GM19438 (cell line): ENCODE results near the gene KRTAP3-3.

Experiments
- ATAC-seq: cut with Tn5 transposase; IDR thresholded peaks from one replicate; pipeline ENCODE4 v1.9.1; 2021; ENCODE audit warnings: low read depth; ENCODE audit not compliant: unreplicated experiment

The KRTAP3-3 gene

DNA sequence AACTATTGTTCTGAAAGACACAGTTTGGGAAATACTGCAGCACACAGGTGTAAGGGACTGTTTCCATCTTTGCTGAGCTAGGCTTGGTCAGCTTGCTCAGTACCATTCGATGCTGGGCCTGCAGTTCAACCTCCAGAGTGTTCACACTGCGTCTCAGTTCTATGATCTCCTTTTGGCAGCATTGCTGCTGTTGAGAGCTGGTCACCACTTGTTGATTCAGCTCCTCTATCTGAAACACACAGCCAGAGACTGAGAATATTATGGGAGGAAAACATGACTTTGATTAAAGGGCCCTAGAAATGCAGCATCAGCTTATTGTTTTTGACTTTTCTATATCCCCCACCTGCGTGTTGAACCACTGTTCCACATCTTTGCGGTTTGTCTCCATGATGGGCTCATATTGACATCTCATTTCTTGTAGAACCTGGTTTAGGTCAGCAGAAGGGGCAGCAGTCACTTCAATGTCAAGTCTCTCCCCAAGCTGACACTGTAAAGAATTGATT is 31.9 kb downstream of the KRTAP3-3 start:
- ATAC-seq = no peak

DNA sequence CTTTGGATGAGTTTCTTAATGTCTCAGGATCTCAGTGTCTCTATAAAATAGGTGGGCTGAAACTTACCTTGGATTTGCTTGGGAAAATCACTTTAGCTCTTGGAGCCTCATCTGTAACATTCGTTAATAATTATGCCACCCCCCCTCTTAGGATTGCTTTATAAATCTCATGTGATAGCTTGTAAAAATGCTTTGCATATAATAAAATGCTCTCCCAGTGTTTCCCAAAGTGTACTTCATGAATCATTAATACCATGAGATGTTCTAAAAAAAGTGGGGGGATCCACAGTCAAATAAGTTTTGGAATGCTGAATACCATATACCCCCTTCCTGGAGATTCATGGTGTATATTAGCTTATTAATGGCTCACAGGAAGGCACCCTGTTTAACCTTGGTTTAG is 32.4 kb downstream of the KRTAP3-3 start:
- no peak for ATAC-seq

DNA sequence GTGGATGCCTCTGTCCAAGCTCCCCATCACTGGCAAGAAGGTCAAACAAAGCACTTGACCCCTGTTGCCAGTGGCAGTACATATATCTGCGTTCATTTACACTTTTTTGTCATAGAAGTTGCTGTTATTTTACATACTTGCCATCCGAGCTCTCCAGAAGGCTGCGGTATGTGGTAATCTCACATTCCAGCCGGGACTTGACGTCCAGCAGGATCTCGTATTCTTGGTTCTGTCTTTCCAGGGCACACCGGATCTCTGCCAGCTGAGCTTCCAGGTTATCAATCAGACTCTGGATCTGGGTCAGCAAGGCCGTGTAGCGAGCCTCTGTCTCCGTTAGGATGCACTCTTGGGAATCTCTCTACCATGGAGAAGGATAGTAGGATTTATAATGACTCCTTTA is 33.8 kb downstream of the KRTAP3-3 start:
- ATAC-seq = no peak

DNA sequence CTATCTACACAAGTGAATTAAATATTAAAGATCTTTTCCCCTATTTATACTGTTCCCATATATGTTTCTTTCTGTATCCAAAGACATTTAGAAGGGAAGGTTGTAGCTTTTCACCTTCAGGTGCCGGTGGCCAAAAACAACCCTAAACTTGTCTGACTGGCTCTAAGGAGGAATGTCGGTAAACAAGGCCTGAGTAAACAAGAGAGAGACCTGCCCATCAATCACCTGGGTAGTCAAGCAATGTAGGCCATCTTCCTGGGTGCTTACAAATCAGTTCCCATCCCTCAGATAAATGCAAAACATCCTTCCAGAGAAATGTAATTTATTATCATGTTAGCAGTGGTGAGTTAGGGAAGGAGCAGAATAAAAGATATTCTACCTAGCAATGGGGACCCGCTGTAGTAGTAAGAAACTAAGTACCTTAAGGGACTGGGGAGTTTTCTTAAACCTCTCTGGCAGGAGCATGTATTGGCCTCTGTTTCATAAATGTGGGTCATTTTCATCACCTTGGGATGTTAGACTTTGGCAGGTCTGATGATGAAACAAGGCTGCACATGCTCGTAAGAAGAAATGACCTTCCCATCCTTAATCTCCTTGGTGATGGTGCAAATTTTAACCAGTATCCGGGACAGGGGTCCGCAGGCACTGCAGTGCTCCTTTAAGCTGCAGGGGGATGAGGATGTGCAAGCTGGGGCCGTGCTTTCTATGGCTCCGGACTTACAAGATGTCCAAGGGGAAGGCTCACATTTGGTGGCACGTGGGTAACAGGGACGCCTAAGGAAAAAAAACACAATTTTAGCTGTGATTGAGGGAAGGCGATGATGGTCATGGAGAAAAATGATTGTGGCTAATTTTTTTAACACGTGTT is 35.6 kb downstream of the KRTAP3-3 start:
- no peak for ATAC-seq

DNA sequence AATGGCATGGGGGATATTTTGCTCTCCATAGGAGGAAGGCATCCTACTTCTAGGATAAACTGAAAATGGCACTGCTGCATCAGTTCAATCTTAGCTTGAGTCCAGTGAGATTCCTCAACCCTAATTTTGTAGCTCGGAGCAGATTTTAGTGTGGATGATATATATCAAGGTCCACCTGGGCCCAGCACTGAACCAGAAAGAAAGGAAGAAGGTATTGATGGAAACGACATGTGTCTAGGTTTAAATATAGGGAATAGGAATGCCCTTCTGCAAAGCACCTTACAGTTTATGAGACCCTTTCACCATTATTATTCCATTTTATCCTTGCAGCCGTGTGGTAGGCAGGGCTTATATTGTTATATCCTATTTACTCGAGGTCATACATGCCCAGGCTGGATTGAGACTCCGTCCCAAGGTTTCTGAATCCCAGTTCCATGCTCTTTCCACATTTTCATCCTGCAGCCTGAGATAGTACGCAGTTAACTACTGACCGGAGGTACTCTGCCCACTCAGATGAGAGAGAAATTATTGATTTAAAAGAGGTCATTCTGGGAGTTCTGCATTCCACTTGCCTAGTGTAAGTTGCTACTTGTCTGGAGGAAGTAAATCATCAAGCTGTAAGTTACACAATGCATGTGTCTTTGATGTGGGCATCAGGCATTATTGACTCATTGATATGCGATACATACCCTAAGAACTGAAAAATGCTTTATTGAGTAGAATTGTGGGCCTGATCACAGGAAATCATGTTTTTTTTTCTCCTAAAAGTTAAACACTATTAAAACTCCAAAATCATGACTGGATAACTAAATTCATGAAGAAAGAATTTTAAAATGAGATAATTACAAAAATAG is 37.3 kb downstream of the KRTAP3-3 start:
- no peak for ATAC-seq

DNA sequence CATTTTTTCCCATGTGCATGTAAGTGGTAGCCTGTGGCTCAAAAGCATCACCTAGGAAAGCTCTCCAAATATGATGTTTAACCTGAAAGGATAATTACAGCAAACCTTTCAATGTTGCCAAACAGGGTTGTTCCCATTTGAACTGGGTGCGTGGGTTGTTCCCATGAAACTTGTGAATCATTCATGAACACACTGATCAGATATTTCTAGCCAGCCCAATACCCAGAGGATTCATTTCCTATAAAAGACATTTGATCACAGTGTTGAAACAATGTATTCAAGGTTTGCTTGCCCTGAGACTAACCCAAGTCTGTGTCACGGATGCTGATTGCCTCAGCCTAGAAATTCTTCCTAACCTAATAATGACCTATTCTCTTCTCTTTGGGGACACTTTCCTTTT is 40.1 kb downstream of the KRTAP3-3 start:
- ATAC-seq = no peak

DNA sequence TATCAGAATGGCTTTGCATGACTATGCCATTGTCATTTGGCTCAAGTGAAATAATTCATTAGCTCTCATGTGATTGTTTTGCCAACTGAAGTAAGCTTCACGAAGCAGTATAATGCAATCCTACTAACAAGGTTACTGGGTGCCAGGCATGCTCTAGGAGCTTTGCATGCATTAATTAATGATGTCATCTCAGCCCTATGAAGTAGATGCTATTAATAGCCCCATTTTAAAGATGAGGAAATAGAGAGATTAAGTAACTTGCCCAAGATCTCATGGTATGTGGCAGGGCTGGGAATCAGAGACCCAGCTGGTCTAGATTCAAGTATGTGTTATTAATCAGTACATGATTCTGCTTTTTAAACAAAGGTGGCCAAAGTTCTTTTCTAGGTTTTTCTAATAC is 41.3 kb downstream of the KRTAP3-3 start:
- ATAC-seq = no peak

DNA sequence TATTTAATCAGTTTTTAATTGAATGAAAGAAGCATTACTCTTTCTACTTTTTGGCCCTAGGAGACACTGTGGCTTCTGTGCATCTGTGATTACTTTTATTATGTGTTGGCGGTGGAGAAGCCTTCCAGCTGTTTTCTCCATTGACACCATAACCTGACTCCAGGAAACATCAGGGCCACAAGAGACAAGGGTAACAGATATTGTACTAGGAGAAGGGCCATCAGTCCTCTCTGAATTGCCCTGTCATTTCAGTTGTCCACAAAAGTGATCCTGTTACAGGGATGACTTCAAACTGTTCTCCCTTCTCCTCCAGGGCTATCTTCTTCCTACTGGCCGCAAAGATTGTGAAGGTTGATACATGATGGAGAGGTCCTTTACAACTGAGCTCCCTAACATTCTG is 41.8 kb downstream of the KRTAP3-3 start:
- ATAC-seq = no peak

DNA sequence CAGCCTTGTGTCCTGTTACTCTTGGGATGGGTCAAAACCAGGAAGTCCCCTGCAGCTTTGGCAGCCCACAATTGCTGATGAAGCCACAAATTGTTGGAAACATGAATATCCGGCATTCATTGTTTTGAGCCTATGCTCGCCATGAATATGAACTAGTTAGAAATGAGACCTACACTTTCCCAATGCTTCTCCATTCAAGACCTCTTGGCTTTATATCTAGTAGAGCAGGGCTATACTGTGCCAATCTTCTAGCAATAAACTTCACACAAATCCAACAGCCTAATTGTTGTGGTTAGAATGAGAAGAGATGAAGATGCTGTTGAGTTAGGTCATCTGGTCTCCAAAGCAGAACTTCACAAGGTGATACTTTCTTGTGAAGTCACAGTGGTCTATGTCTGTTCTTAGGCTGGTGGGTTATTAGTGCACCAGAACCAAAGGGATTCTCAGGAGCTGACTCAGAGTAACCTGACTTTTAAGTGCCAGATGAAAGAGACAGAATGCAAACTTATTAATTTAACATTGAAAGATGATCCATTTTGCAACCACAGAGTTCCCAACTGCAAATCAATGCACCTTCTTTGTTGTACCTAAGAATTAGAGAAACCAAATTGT is 42.8 kb downstream of the KRTAP3-3 start:
- no peak for ATAC-seq

DNA sequence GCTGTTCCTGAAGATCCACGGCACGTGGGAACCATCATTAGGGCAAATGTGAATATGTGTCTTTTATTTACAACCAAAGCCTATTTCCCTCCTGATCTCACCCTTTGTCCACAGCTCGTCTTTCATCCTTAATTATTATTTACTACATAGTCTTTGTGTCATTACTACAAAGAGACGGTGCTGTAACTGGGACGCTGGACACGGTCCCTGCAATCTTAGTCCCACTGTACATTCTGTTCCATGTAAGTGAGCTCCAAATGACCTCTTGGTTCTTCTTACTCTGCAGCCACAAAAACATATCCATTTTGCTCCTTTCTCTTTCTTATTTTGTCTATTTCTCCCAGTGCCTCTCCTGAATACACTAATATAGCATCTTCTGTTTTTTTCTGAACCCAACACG is 43.8 kb downstream of the KRTAP3-3 start:
- no peak for ATAC-seq

DNA sequence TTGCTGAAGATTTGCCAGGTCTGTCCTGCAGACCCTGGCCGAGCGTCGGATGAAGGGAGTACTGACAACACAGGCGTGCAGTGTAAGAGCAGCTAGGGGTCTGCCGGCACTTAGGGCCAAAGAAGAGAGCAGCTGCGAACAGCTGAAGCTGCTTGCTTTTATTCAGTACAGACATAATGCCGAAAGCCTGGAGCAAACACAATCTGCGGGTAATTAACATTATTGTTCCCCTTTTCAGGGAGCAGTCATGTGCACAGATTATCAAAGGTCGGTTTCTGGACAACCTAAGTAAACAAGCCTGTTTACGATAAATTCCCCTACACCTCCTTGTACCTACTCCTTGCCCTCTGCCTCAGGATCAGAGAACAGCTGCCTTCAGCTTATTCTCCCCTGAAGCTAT is 44.5 kb downstream of the KRTAP3-3 start:
- ATAC-seq = no peak

DNA sequence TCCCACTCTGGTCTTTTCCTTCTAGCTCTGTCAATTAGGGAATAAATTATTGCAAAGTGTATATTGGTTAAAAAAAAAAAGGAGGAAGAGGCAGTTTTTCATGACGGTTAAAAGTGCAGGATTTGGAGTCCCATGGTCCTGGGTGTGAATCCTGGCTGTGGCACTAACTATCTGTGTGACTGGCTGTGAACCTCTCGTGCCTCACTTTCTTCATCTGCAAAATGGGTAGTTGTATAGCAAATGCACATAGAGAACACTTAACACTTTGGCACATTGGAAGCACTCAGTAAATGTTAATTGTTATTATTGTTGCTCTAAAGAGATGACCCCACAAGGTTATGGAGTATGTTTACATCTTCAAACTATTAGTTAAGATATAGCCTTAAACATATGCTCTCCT is 46.0 kb downstream of the KRTAP3-3 start:
- no peak for ATAC-seq

DNA sequence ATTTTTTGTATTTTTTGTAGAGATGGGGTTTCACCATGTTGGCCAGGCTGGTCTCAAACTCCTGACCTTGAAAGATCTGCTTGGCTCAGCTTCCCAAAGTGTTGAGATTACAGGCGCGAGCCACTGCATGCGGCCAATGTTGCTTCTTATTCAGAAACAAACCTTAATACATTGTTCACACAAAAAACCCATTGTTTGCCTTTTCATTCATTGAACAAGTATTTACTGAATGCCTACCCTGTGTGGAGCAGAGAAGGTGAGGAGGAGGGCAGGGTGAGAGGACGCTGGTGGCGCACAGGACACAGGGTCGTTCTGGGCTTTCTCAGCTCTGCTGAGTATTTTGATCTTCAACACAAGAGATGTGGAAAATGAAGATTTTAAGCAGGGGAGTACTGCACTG is 48.5 kb downstream of the KRTAP3-3 start:
- no peak for ATAC-seq

DNA sequence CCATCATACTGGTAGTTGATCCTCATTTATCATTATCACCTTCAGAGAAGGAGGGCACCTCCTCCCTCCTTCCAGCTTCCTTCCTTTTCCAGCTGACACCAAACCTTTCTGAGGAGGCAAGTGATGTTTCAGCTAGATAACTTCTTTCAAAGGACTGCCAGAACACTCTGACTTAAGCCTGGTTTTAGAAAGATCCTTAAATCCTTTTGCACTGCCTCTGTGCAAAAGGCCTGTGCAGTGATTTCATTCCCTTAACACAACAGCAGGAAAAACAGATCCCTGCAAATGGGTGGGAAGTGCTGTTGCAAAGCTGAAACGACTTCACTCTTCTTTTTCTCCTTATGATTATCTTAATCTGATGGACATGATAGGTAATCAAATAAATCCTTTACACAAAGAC is 49.4 kb downstream of the KRTAP3-3 start:
- no peak for ATAC-seq
